ENCODE data around the gene BANK1.

Gene BANK1

GRCh38 chr4:102076622-102077021, 286.1 kb downstream of the BANK1 start:
- TF ChIP-seq MZF1 (tag by site-specific recombination; IDR thresholded peaks at IDR 0.05; ENCODE audit: borderline replicate concordance) (no peak), ZNF747 (tag by site-specific recombination; IDR thresholded peaks at IDR 0.05) (no peak), ZFP69B (tag by site-specific recombination; IDR thresholded peaks at IDR 0.05) (no peak), TCF7L2 (IDR thresholded peaks at IDR 0.05; ENCODE audit: borderline replicate concordance, low read depth, low read length) (no peak), ZNF404 (tag by site-specific recombination; IDR thresholded peaks at IDR 0.05) (no peak), MYNN (tag by site-specific recombination; IDR thresholded peaks at IDR 0.05; ENCODE audit: borderline replicate concordance) (no peak), ZIC2 (tag by site-specific recombination; IDR thresholded peaks at IDR 0.05) (no peak), ZNF548 (tag by site-specific recombination; IDR thresholded peaks at IDR 0.05) (no peak), ZNF677 (tag by site-specific recombination; IDR thresholded peaks at IDR 0.05) (no peak), AEBP2 (tag by site-specific recombination; IDR thresholded peaks at IDR 0.05; ENCODE audit: borderline replicate concordance) (no peak), REPIN1 (tag by site-specific recombination; IDR thresholded peaks at IDR 0.05; ENCODE audit: low read depth) (no peak), SETDB1 (IDR thresholded peaks at IDR 0.05; ENCODE audit: insufficient read length, low read length) (no peak)
- H3K27ac ChIP-seq (ENCODE audit: extremely low read depth, low read depth, low read length) = no peak overlapping the region
- ChIA-PET CTCF (no interaction called here), POLR2A (no interaction called here)
- no peaks in the 10 kb centered on the region for H3K36me3 ChIP-seq (ENCODE audit: control insufficient read depth in 2 of 2, insufficient read depth in 1 of 2, low read length in 2 of 2)
- no peaks in the 10 kb centered on the region for H3K4me1 ChIP-seq (ENCODE audit: control insufficient read depth, insufficient read depth, low read length)
- no peak overlapping the region for H3K4me3 ChIP-seq (ENCODE audit: low read depth, low read length)
- no peaks in the 10 kb centered on the region for H3K9me3 ChIP-seq (ENCODE audit: control insufficient read depth, insufficient read depth, low read depth, low read length)

DNA sequence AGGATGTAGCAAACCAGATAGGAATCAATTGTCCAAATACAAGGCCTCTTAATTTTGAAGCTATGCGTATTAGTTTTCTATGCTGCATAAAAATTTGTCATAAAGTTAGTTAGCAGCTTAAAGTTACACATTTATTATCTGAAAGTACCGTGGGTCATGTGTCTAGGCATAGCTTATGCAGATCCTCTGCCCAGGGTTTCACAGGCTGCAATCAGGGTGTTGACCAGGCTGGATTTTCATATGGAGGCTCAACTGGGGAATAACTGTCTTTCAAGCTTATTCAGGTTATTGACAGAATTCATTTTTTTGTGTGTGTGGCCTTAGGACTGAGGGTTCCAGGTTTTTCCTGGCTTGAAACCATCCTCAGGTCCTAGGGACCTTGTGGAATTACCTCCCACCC, 289.7 kb downstream of the BANK1 start:
- ChIA-PET CTCF (no interaction called here), POLR2A (no interaction called here)
- Histone ChIP-seq H3K27ac (ENCODE audit: extremely low read depth, low read depth, low read length) (no peak overlapping the region), H3K36me3 (ENCODE audit: control insufficient read depth in 2 of 2, insufficient read depth in 1 of 2, low read length in 2 of 2) (no peaks in the 10 kb centered on the region), H3K4me1 (ENCODE audit: control insufficient read depth, insufficient read depth, low read length) (no peaks in the 10 kb centered on the region), H3K9me3 (ENCODE audit: control insufficient read depth, insufficient read depth, low read depth, low read length) (no peaks in the 10 kb centered on the region), H3K4me3 (ENCODE audit: low read depth, low read length) (no peak overlapping the region)
- TF ChIP-seq ZNF555 (tag by site-specific recombination; conservative IDR thresholded peaks at IDR 0.05) (no peak), ZNF658 (tag by site-specific recombination; IDR thresholded peaks at IDR 0.05) (no peak), KLF8 (tag by site-specific recombination; IDR thresholded peaks at IDR 0.05) (no peak), ZNF768 (tag by site-specific recombination; IDR thresholded peaks at IDR 0.05) (no peak), ZNF530 (tag by site-specific recombination; IDR thresholded peaks at IDR 0.05; ENCODE audit: low read depth) (no peak), ZBTB7A (tag by site-specific recombination; IDR thresholded peaks at IDR 0.05; ENCODE audit: low read depth) (no peak), BCL11B (tag by site-specific recombination; IDR thresholded peaks at IDR 0.05; ENCODE audit: low read depth) (no peak), PRDM2 (tag by site-specific recombination; IDR thresholded peaks at IDR 0.05; ENCODE audit: borderline replicate concordance) (no peak), MEIS1 (CRISPR knock-in tag; IDR thresholded peaks at IDR 0.05; ENCODE audit: borderline replicate concordance) (no peak)

All from HEK293 (cell line).